NCI-H146 (cell line): ENCODE results near the gene ASPRV1.
"Not testable (repeated sequence)": the region's sequence is repeated elsewhere in the genome, so short reads cannot be mapped to it uniquely, and the experiment has no call there.

ENCODE experiments used
- DNase-seq: peaks from one replicate; lab custom pipeline; 2025; lab: John Stamatoyannopoulos, UW

Gene ASPRV1

GRCh38 chr2:69959425-69959824 is 2.0 kb downstream of the ASPRV1 start:
- DNase-seq, result no peak

- DNase-seq, result no peak
Measured at GRCh38 chr2:69958480-69958879, 3.0 kb downstream of the ASPRV1 start.

GRCh38 chr2:69957965-69958364 is 3.5 kb downstream of the ASPRV1 start:
- DNase-seq, result peak; percentile 11

- no peak for DNase-seq
Measured at GRCh38 chr2:69956475-69956979, 4.9 kb downstream of the ASPRV1 start.

GRCh38 chr2:69955029-69955428 is 6.4 kb downstream of the ASPRV1 start:
- DNase-seq, result no peak

- DNase-seq, result no peak
Measured at GRCh38 chr2:69954084-69954483, 7.3 kb downstream of the ASPRV1 start.

- no peak for DNase-seq
Measured at GRCh38 chr2:69952336-69953115, 8.9 kb downstream of the ASPRV1 start.

- not testable (repeated sequence) for DNase-seq
Measured at GRCh38 chr2:69950671-69951070, 10.8 kb downstream of the ASPRV1 start.

GRCh38 chr2:69950241-69950640 is 11.2 kb downstream of the ASPRV1 start:
- no peak for DNase-seq

GRCh38 chr2:69948963-69949645 is 12.3 kb downstream of the ASPRV1 start:
- no peak for DNase-seq

- DNase-seq, result no peak
Measured at GRCh38 chr2:69948032-69948962, 13.1 kb downstream of the ASPRV1 start.

- no peak for DNase-seq
Measured at GRCh38 chr2:69947325-69947931, 14.0 kb downstream of the ASPRV1 start.

- no peak for DNase-seq
Measured at GRCh38 chr2:69946351-69947324, 14.8 kb downstream of the ASPRV1 start.

GRCh38 chr2:69945941-69946340 is 15.5 kb downstream of the ASPRV1 start:
- DNase-seq, result no peak

GRCh38 chr2:69945441-69945840 is 16.0 kb downstream of the ASPRV1 start:
- DNase-seq, result no peak

GRCh38 chr2:69944756-69945155 is 16.7 kb downstream of the ASPRV1 start:
- DNase-seq, result no peak

GRCh38 chr2:69943843-69944525 is 17.4 kb downstream of the ASPRV1 start:
- DNase-seq, result no peak

GRCh38 chr2:69943000-69943842 is 18.2 kb downstream of the ASPRV1 start:
- DNase-seq, result peak; percentile 17

GRCh38 chr2:69940691-69941090 is 20.7 kb downstream of the ASPRV1 start:
- no peak for DNase-seq
